Stimulated activated CD4-positive, alpha-beta T cell treated with anti-CD3 and anti-CD28 coated beads, Interleukin-15, amount 100 ng/mL, for 24 hours (primary cell): ENCODE results near the gene ZBTB20.

Experiments used
- DNase-seq: peaks from one replicate; pipeline ENCODE4 v3.0.0-alpha.2; 2020

The ZBTB20 gene

GRCh38 chr3:114351123-114351821 lies 795.8 kb downstream of the ZBTB20 start:
- DNase-seq: no peak

GRCh38 chr3:114350690-114351089 lies 796.4 kb downstream of the ZBTB20 start:
- DNase-seq: no peak

GRCh38 chr3:114350271-114350670 lies 796.8 kb downstream of the ZBTB20 start:
- DNase-seq: no peak

- no peak for DNase-seq
These were observed 802.6 kb downstream of the ZBTB20 start for GRCh38 chr3:114344492-114344891.

- no peak for DNase-seq
These were observed 808.3 kb downstream of the ZBTB20 start for GRCh38 chr3:114338651-114339357.

GRCh38 chr3:114336857-114337256 lies 810.2 kb downstream of the ZBTB20 start:
- DNase-seq: no peak

GRCh38 chr3:114336122-114336697 lies 810.9 kb downstream of the ZBTB20 start:
- DNase-seq: no peak

- DNase-seq: no peak
These were observed 813.2 kb downstream of the ZBTB20 start for GRCh38 chr3:114333923-114334240.

- no peak for DNase-seq
These were observed 813.7 kb downstream of the ZBTB20 start for GRCh38 chr3:114333180-114333922.

GRCh38 chr3:114332342-114333179 lies 814.5 kb downstream of the ZBTB20 start:
- DNase-seq: no peak

GRCh38 chr3:114331710-114332109 lies 815.4 kb downstream of the ZBTB20 start:
- no peak for DNase-seq

- DNase-seq: no peak
These were observed 816.1 kb downstream of the ZBTB20 start for GRCh38 chr3:114331007-114331406.

- DNase-seq: no peak
These were observed 817.3 kb downstream of the ZBTB20 start for GRCh38 chr3:114329823-114330222.

- DNase-seq: no peak
These were observed 818.7 kb downstream of the ZBTB20 start for GRCh38 chr3:114328345-114328744.

GRCh38 chr3:114327665-114328064 lies 819.4 kb downstream of the ZBTB20 start:
- no peak for DNase-seq

GRCh38 chr3:114323546-114324254 lies 823.4 kb downstream of the ZBTB20 start:
- DNase-seq: no peak

- DNase-seq: no peak
These were observed 826.8 kb downstream of the ZBTB20 start for GRCh38 chr3:114320246-114320645.

- DNase-seq: no peak
These were observed 827.6 kb downstream of the ZBTB20 start for GRCh38 chr3:114319453-114319852.

- DNase-seq: peak; percentile 35
These were observed 828.8 kb downstream of the ZBTB20 start for GRCh38 chr3:114318295-114318694.

GRCh38 chr3:114314282-114314681 lies 832.8 kb downstream of the ZBTB20 start:
- no peak for DNase-seq

GRCh38 chr3:114313426-114313825 lies 833.7 kb downstream of the ZBTB20 start:
- DNase-seq: no peak

- DNase-seq: peak; percentile 32
These were observed 836.4 kb downstream of the ZBTB20 start for GRCh38 chr3:114310695-114311094.
